ELF-1 (cell line): Measurements from ENCODE around the gene TCF25.
"Not testable (repeated sequence)": the region's sequence is repeated elsewhere in the genome, so short reads cannot be mapped to it uniquely, and the experiment has no call there.

Experiments
- DNase-seq: peaks from one replicate; pipeline ENCODE4 v3.0.0-alpha.2; 2016; ENCODE audit warnings: low read depth, low spot score

The TCF25 gene

DNA sequence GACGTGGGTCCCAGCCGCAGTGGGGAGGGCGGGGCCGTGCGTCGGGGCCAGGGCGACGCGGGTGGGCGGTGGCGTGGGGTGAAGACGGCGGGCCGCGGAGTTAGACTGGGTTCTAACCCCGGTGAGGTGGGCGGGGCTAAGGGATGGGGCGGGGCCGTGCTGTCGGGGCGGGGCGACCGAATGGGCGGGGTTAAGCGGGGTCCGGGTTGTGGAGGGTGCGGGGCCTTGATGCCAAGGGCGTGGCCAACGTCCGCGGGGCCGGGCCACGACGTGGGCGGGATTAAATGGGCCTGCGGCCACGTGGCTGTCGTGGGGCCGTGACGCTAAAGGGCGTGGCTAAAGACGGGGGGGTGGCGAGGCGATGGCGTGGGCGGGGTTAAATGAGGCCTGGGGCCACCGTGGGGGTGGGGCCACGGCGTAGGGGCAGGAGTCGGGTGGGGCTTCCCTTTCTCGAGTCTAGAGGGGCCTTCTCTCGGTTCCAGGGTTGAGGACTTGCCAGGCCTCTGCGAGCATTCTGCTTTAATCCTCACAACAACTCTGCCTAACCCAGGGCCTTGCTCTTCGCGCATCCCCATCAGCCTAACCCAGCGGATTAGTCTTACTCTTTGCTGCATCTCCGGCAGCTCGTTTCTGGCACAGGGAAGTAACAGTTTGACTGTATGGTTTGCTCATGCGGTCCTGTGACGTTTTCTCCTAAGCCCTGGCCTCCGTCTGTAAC is 739 bp downstream of the TCF25 start:
- DNase-seq: peak; percentile 92

DNA sequence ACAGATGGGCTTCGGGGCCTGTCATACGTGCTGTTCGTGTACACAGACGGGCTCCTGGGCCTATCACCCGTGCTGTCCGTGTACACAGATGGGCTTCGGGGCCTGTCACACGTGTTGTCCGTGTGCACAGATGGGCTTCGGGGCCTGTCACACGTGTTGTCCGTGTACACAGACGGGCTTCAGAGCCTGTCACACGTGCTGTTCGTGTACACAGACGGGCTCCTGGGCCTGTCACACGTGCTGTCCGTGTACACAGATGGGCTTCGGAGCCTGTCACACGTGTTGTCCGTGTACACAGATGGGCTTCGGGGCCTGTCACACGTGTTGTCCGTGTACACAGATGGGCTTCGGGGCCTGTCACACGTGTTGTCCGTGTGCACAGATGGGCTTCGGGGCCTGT is 5.7 kb downstream of the TCF25 start:
- not testable (repeated sequence) for DNase-seq

DNA sequence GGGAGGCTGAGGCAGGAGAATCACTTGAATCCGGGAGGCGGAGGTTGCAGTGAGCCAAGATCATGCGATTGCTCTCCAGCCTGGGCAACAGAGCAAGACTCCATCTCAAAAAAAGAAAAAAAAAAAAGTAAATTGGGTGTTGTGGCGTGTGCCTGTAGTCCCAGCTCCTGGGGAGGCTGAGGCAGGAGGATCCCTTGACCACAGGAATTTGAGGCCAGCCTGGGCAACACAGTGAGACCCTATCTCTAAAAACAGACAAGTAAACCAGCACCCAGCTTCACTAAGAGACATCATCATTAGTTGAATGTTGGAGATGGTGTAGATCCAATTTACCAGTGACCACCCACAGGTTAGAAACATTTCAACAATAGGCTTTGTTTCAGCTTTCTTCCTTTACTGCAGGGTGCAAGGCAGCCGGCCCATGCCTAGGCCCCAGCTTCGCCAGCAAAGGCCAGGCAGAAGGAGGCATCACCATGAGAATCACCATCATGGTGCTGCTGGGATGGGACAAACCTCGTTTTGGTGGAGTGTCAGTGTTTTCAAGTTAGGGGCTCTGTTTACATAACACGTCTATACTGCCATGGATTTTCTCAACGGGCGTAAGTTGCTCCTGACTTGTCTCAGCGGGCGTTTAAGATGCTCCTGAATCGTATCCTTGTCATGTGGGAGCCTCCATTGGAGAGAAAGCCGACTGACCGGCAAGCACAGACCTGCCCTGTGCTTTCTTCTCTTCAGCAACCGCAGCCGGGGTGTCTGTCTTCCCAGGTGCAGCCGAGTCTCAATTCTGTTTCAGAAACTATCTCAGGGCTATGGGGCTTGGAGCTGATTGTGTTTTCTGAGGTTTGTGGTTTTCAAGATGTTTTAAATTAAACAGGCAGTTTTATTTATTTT is 7.3 kb downstream of the TCF25 start:
- no peak for DNase-seq

DNA sequence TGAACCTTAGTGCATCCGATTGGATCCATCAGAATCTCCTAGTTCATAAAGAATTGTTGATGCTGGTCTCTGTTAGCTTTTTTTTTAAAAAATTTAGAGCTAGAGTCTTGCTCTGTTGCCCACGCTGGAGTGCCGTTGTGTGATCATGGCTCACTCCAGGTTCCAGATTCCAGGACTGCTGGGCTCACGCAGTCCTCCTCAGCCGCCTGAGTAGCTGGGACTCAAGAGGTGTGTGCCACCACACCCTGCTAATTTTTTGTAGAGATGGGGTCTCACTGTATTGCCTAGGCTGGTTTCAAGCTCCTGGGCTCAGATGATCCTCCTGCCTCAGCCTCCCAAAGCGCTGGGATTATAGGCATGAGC is 8.0 kb downstream of the TCF25 start:
- no peak for DNase-seq

DNA sequence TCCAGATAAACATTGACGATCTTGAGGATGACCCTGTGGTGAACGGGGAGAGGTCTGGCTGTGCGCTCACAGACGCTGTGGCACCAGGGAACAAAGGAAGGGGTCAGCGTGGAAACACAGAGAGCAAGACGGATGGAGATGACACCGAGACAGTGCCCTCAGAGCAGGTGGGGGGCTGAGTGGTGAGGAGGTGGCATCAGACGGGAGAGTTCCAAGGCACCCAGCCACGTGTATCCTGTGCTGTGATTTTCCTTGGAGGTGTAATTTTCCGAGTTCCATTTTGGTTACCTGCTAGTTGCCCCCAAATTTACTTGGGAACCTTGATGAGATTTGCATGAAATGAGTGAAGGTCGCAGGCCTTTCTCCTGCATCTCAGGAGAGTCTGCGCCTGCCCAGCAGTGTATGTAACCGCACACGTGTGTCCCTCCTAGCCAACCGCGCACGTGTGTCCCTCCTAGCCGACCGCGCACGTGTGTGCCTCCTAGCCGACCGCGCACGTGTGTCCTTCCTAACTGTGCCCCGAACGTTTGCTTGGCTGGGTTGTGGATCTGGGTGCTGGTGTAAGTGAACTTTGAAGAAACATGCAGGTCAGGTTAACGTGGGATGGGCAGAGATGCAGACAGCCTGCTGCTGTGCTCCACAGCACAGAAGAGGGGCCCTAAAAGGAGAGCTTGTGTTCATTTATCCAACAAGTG is 10.1 kb downstream of the TCF25 start:
- DNase-seq: no peak

DNA sequence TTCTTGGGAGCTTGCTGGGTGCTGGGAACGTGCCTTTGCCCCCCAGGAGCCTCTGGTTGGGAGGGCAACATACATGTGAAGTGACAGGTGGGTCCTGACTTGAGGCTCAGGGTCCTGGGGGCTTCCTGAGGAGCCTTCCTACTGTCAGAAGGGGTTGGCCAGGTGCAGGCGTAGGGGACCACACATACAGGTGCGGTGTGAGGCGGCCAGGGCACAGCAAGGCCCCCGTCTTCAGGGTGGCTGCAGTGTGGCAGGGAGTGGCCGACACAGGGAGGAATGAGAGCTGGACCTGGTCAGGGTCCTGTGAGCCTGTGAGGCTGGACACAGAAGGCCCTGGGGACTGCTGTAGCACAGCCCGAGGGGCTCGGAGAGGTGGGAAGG is 10.6 kb downstream of the TCF25 start:
- no peak for DNase-seq

DNA sequence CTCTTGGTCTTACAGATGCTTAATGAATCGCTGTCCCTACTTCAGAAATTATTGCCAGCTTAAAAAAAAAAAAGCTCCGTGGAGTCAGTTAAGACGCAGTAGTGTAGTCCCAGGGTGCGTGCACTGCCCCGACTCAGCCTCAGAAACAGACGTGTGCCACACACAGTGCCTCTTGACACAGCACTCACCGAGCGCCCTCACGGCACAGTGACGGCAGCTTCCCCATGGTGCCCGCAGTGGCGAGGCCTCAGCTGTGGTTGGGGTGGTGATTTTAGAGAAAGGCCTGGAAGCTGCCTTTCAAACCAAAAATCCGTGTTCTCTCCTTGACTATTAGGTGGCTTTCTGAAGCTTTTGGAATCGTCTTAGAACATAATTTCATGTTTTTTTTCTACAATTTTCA is 13.9 kb downstream of the TCF25 start:
- DNase-seq: no peak

DNA sequence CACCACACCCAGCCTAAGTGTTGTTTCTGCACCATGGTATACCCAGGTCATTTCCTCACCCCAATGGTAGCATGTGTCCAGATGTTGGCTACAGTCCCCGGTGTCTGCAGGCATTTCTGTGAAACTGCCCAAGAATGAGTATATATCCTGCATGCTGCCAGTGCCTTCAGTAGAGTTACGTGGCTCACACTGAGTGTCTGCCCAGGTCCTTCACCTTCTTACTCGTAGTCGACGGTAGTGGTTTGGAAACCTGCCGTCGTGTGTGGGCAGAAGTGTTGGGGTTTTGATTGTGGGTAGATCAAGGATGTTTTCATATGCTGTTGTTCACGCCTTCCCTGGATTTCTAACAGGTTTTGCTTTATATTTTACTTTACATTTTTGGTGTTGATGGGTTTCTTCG is 16.8 kb downstream of the TCF25 start:
- no peak for DNase-seq

DNA sequence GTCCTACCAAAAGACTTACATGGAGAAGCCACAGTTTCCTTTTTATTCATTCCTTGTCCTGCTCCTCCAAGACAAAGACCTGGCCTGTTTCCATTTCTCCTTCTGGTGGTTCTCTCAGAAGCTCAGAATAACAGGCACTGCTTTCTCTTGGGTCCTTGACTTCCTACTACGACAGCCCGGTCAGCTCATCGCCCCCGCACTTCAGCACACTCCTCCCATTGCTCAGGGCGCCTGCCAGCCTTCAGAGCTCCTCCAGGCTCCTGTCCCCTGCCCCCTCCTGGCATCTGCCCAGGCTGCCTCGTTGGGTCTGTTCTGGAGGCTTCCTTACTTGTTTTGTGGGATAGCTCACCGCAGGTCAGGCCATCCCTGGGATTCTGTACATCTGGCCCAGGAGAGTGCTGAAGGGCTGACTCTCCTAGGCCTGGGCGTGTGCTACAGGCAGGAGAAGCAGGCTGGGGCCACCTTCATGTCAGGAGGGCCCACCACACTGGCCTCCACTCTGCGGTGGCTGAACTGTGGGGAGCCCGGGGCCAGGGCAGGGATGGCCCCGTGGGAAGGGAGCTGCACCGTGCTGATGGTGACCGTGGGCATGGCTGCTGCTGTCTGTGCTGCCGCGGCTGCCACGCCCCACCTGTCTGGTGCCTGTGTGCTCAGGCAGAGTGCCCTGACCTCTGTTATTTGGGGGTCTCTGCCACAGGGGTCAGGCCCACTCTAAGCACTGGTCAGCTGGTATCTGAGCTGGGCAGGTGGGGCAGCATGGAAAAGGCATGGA is 17.7 kb downstream of the TCF25 start:
- no peak for DNase-seq

DNA sequence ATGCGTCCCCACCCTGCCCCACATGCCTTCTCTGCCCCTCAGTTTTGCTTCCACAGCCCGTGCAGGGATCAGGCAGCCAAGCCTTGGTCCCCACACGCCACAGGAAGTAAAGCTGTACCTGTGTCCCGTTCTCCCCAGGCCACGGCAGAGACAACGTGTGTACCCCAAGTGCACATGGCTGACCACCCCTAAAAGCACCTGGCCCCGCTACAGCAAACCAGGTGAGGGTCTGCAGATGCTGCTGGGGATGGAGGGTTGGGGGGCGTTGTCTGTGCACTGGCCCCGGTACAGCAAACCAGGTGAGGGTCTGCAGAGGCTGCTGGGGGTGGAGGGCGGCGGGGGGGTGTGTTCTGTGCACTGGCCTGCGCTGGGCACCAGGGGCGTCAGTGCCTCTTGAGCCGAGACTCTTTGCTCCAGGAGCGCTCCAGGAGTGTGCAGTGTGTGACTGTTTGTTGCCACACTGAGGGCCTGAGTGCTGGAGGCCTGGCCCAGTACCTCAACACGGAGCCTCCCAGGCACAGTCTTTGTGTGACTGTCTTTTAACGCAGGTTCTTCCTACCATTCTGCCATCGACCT is 18.8 kb downstream of the TCF25 start:
- no peak for DNase-seq

DNA sequence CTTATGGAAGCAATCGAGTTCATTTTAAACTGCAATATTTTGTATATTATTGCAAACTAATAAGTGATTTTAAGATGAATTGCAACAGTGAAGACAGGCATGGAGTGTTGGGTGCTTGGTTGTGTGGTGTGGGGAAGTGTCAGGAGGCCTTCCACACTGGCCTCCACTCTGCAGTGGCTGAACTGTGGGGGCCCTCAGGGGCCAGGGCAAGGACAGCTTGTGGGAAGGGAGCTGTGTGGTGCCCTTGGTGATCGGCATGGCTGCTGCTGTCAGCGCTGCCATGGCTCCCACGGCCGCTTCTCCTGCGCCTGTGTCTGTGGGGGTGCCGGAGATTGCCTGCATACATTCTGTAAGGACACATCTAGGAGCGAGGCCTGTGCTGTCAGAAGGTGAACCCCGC is 19.2 kb downstream of the TCF25 start:
- no peak for DNase-seq

DNA sequence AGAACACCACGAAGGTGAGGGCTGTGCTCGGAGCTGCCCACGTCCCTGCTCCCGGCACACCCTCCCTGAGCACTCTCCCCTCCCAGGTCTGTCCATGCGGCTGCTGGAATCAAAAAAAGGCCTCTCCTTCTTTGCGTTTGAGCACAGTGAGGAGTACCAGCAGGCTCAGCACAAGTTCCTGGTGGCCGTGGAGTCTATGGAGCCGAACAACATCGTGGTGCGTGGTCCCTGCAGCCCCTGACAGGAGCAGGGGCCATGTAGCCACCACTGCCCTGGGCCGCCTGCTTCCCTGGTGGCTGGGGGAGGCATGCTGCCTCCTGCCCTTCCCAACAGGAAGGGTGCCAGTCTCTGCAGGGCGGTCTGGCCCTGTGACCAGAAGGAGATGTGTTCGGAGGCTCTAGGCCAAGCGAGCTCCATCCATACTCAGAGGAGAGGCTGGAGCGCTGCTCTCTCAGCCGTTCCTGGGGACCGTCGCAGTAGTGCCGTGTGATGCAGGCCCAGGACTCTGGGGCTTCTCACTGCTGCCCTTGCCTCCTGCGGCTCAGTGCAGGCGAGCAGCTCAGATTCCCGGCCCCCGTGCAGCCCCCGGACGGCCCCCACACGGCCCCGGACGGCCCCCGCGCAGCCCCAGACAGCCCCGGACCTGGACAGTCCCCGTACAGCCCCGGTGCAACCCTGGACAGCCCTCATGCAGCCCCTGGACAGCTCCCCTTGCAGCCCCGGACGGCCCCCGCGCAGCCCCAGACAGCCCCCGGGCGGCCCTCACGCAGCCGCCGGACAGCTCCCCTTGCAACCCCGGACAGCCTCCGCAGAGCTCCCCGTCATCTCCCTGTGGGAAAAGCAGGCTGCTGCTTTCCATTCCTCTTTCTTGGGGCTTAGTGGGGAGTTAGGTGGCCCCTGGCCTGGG is 20.5 kb downstream of the TCF25 start:
- DNase-seq: no peak

DNA sequence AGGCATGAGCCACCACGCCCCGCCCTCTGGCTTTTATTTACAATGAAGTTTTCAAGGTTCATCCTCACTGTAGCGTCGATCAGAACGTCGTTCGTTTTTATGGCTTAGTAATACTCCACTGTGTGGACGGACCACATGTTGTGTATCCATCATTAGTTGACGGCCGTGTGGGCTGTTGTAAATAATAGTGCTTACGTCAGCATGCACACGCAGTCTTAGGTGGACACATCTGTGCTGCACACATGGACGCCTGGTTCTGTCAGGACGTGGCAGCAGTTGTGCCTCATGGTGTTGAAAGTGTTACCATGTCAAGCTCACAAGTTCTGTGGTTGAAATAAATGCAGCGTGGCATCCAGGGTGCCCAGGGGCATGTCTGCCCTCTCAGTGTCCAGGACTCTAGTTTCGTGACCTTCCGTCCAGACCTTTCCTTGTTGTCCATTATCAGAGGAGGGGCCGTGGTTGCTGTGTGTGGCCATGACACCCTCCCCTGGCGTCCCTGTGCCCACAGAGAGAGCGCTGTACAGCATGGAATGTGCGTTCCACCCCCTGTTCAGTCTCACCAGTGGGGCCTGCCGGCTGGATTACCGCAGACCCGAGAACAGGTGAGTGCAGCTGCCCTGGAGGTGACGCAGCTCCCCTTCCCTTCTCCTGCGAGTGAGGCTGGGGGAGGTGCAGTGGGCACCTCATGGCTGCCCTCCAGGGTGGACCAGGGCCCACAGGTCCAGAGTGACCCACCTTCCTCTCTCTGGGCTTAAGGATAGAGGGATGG is 22.3 kb downstream of the TCF25 start:
- no peak for DNase-seq

DNA sequence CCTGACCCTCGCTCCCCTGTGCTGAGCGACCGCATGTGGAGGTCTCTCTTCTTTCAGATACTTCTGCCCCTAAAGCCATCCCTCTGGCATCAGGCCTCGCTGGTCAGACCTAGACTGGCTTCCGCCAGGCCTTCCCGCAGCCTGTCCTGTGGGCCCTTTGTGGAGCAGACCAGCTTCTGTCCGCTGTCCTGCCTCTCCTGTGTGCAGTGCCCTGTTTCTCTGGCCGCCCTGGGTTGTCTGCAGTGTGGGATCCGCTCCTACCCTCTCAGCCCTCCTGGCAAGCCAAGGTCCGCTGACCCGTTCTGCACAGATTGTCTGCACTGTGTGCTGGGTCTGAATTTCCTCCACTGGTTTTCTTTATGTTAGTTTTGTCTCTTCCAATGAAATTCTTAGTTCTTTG is 23.8 kb downstream of the TCF25 start:
- no peak for DNase-seq

DNA sequence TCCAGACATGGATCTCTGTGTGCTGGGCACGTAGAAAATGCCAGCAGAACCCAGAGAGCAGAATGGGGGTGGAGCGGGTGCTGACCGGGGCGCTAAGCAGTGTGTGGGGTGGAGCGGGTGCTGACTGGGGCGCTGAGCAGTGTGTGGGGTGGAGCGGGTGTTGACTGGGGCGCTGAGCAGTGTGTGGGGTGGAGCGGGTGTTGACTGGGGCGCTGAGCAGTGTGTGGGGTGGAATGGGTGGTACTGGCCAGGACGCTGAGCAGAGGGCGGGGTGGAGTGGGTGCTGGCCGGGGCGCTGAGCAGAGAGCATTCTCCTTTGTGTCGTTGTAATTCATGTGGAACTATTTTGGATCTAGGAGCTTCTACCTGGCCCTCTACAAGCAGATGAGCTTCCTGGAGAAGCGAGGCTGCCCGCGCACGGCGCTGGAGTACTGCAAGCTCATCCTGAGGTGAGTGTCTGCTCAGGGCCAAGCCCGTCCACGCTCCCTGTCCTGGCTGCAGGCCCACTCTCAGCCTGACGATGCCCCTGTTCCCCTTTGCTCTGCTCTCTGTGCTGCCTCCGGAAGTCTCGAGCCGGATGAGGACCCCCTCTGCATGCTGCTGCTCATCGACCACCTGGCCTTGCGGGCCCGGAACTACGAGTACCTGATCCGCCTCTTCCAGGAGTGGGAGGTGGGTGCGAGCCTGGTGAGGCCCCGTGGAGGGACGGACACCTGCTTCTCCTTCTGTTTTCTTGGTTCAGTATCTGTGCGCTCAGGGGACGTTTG is 25.0 kb downstream of the TCF25 start:
- DNase-seq: no peak

DNA sequence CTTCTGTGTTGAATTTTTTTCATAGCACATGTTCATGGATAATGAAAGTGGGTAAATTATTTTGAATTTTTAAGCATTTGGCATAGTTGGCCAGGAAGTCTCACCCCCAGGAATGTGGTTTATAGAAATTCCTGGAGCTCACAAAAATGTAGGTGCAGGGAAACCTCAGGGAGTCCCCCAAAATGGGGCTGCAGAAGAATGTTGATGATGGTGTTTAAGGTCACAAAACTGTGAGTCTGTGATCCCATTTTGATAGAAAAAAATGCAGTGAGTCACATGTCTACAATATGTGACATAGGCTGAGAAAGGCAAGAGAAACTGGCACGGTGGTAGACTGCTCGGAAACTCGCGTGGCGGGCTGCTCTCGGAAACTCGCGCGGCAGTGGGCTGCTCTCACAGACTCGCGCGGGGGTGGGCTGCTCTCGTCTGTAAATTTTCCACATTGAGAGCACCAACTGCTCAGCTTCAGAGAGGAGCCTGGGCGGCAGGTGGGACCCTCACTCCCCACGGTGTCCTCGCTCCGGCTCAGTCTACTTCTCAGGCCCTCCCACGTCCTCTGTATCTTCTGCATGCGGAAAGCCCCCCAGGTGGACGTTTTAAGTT is 26.6 kb downstream of the TCF25 start:
- DNase-seq: no peak

DNA sequence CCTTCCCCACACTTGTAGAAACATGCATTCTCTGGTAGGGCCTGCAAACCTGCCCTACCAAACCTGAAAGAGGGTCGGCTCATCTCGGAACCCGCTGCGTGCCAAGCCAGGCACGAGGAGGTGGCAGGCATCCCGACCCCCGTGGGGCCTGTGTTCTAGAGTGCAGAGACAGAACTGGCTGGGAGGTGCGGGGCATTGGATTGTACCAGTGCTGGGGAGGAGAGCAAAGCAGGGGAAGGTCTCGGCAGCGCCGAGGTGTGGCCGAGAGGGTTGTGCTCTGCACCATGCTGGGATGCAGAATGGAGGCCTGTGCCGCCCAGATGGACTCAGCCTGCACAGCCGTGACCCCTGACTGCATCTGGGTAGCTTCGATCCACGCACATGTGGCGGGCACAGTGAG is 27.5 kb downstream of the TCF25 start:
- no peak for DNase-seq

DNA sequence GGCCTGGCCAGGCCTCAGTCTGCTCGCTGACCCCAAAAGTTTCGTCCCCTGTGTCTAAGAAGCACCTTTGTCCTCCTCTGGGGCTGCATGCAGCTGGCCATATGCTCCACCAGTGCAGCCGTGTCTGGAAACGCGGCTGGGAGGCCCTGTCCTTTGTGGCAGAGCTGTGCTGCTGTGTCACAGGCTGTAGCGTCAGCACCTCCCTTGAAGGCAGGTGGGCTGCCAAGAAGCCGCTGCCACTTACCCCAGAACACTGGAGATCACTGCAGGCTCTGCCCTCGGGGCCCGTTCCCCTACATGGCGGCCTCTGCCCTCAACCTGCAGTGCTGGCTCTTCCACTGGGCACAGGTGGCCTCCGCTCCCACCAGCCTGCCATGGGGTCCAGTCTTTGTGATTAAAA is 29.6 kb downstream of the TCF25 start:
- DNase-seq: no peak
